Measurements from ENCODE around the gene SPRYD7.
"Not testable (repeated sequence)": the region's sequence is repeated elsewhere in the genome, so short reads cannot be mapped to it uniquely, and the experiment has no call there.

SPRYD7 gene

DNA sequence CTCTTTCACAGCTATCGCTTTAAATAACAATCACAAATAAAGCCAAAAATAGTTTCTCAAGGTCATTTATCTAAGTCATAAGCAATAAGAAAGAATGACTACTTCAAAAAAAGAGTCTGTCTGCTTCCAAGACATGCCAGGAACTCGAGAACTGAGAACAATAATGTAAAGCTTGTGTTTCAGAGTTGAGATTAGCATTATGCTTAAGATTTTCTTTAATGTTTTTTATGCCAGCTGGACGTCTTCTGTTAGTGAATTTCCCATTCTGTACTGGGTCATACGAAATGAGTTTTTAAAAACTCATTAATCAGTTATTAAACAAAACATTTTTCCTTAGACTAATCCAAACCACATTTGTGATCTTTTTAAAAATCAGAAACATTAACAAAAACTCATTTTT, 3.2 kb upstream of the SPRYD7 start:
- Mint-ChIP-seq H3K4me3 (no peak overlapping the region), H3K9me3 (no peaks in the 10 kb centered on the region), H3K36me3 (peaks cover 8% of the 10 kb centered on the region), H3K27ac (no peak overlapping the region), H3K4me1 (peaks cover 19% of the 10 kb centered on the region)
- ATAC-seq (no peak), DNase-seq (ENCODE audit: low spot score in 2 of 2) (no peak)

DNA sequence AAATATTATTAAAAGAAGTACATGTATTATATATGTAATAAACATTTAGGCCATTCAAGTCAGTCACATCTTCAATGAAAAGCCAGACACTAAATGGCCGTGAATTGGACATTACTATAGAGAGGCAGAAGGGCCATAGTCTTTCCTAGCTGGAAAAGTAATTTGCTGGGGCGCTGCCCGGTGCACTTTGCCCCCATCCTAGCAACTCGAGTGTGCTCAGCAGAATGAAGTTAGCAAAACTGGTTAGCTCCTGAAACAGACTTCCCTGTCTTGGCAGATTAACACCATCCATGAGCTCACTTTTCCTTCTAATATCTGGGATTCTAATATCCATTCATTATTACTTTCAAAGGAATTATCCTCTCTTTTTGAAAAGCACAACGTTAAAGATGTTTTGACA, 2.8 kb upstream of the SPRYD7 start:
- no peaks in the 10 kb centered on the region for H3K9me3 Mint-ChIP-seq
- peaks cover 19% of the 10 kb centered on the region for H3K4me1 Mint-ChIP-seq
- H3K4me3 Mint-ChIP-seq, result no peak overlapping the region
- DNase-seq (ENCODE audit: low spot score in 2 of 2) (no peak), ATAC-seq (no peak)
- peaks cover 8% of the 10 kb centered on the region for H3K36me3 Mint-ChIP-seq
- H3K27ac Mint-ChIP-seq, result no peak overlapping the region

DNA sequence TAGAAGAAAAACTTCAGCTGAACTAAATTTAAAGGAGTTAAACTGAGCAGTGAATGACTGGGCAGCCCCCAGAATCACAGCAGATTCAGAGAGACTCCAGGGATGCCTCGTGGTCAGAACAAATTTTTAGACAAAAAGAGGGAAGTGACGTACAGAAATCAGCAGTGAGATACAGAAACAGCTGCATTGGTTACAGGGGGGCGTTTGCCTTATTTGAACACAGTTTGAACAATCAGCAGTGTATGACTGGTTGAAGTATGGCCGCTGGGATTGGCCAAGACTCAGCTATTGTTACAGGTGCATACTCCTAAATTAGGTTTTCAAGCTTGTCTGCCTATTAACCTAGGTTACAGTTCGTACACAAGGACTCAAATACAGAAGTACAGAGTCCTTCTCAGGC, 2.2 kb upstream of the SPRYD7 start:
- peak overlapping the region; percentile 81 for H3K4me3 Mint-ChIP-seq
- no peaks in the 10 kb centered on the region for H3K9me3 Mint-ChIP-seq
- no peak for DNase-seq (ENCODE audit: low spot score in 2 of 2)
- H3K27ac Mint-ChIP-seq, result no peak overlapping the region
- H3K4me1 Mint-ChIP-seq, result peaks cover 19% of the 10 kb centered on the region
- no peak for ATAC-seq
- peaks cover 8% of the 10 kb centered on the region for H3K36me3 Mint-ChIP-seq

DNA sequence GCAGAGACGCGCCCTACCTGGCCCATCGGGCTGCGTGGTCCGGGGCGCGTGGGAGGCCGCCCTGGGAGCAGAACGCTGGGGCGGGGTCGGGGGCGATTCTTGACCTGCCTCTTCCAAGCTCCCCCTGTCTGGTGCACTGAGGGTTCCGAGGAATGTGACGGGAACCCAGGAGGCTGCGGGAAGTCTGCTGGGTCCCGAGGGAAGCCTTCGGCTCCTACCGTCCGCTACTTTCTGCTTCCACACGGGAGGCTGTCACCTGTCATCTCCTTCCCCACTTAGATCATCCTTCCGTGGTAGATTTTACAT, 781 bp upstream of the SPRYD7 start:
- peak overlapping the region; percentile 81 for H3K4me3 Mint-ChIP-seq
- DNase-seq (ENCODE audit: low spot score in 2 of 2), result no peak
- H3K9me3 Mint-ChIP-seq, result no peaks in the 10 kb centered on the region
- peaks cover 19% of the 10 kb centered on the region for H3K4me1 Mint-ChIP-seq
- H3K27ac Mint-ChIP-seq, result peak overlapping the region; percentile 91
- no peak for ATAC-seq
- H3K36me3 Mint-ChIP-seq, result peaks cover 8% of the 10 kb centered on the region

DNA sequence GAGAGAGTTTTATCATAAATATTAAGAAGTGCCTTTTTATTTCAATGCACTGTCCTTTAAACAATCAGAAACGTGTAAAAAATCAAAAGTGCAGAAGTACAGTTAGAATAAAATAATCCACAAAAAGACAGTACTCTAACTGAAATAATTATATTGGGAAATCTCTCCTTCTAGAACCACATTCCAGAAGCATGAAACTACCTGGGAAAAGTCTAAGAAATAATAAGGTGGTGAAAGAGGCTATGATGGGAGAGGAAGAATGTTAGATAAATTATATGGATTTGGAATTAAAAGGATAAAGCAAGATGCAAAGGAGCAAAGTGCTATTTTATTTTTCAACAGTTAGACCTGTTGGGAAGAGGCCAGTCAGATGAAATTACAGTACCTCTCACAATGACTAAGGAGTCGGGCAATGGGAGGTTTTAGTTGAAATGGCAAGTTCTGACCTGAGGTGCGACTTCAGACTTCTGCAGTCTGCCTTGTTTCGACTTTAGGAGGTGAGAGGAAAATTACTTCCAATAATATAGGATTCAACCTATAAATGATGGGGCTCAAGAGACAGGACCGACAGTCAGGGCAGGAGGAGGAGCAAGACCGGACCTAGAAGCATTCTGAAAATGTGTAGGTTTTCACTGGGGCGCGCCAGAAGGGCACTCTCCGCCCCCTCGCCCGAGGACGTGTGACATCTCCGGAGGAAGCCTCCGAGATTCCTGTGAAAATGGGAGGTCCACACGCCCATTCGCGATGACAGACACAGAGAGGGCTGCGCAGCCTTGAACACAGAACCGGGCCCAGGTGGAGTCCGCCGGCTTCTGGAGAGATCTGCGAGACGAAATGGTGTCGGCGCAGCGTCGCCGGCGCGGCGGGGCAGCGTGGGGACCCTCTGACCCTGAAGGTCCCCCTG, 717 bp downstream of the SPRYD7 start:
- no peaks in the 10 kb centered on the region for H3K9me3 Mint-ChIP-seq
- peak; percentile 56 for ATAC-seq
- peaks cover 8% of the 10 kb centered on the region for H3K36me3 Mint-ChIP-seq

DNA sequence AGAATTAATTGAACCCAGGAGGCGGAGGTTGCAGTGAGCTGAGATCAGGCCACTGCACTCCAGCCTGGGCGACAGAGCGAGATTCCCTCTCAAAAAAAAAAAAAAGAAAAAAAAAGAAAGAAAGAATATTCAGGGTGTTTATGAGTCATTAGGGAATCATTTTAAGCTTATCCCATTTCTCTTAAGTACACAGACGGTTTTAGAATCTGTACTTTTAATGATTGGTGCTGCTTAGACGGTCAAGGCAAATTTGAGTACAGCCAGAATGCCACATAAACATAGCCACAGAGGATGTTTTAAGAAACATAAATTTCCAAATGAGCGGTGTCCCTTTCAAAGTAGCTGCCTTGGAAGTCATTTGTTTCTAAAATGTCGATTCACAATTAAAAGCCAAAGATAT, 2.6 kb downstream of the SPRYD7 start:
- peaks cover 9% of the 10 kb centered on the region for H3K36me3 Mint-ChIP-seq
- ATAC-seq (no peak), DNase-seq (ENCODE audit: low spot score in 2 of 2) (no peak)
- H3K4me3 Mint-ChIP-seq, result no peak overlapping the region
- H3K4me1 Mint-ChIP-seq, result peaks cover 19% of the 10 kb centered on the region
- no peaks in the 10 kb centered on the region for H3K9me3 Mint-ChIP-seq
- H3K27ac Mint-ChIP-seq, result no peak overlapping the region

More for the DNA sequence above, 717 bp downstream of the SPRYD7 start:
- H3K4me3 Mint-ChIP-seq, result peak overlapping the region; percentile 81
- H3K4me1 Mint-ChIP-seq, result peaks cover 19% of the 10 kb centered on the region
- peak; percentile 37 to 71 for DNase-seq (ENCODE audit: low spot score in 2 of 2)
- H3K27ac Mint-ChIP-seq, result peak overlapping the region; percentile 91

DNA sequence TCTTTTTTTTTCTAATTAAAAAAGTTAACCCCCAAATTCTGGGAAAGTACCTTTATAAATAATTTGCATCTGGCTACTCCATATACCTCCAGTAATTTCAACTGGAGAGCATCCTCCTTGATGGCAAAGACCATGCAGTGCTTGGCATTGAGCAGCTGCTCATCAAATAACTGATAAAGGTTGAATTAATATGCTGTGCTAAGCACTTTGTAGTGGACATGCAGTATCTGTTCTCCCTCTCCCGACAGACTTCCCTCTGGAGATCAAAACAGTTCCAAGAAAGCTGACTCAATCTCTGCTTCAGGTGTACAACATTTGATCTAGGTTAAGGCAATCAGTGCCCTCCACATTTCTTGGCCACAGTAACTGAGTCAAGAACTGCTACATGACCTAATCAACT, 3.3 kb downstream of the SPRYD7 start:
- no peak for ATAC-seq
- peaks cover 16% of the 10 kb centered on the region for H3K36me3 Mint-ChIP-seq
- H3K9me3 Mint-ChIP-seq, result no peaks in the 10 kb centered on the region
- no peak overlapping the region for H3K27ac Mint-ChIP-seq
- H3K4me3 Mint-ChIP-seq, result no peak overlapping the region
- H3K4me1 Mint-ChIP-seq, result peaks cover 19% of the 10 kb centered on the region
- no peak for DNase-seq (ENCODE audit: low spot score in 2 of 2)

DNA sequence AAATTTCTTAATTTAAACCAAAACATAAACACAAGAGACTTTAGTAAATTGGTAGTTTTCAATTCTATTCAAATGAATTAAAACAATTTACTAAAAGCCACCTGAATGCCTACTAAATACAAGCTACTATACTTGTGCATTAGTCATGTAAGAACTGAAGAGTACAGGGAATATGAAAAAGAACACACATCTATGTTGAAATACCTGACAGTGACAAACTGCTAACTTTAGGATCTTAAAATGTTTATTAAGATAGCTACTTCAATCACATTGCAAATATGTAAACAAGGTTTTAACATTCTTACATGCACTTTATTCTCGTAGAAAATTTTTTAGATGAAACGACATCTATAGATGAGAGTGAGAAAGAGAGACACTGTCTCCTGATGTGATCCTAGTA, 4.1 kb downstream of the SPRYD7 start:
- H3K4me3 Mint-ChIP-seq, result no peak overlapping the region
- ATAC-seq, result no peak
- H3K36me3 Mint-ChIP-seq, result peaks cover 24% of the 10 kb centered on the region
- peaks cover 19% of the 10 kb centered on the region for H3K4me1 Mint-ChIP-seq
- no peak for DNase-seq (ENCODE audit: low spot score in 2 of 2)
- H3K9me3 Mint-ChIP-seq, result no peaks in the 10 kb centered on the region
- no peak overlapping the region for H3K27ac Mint-ChIP-seq

DNA sequence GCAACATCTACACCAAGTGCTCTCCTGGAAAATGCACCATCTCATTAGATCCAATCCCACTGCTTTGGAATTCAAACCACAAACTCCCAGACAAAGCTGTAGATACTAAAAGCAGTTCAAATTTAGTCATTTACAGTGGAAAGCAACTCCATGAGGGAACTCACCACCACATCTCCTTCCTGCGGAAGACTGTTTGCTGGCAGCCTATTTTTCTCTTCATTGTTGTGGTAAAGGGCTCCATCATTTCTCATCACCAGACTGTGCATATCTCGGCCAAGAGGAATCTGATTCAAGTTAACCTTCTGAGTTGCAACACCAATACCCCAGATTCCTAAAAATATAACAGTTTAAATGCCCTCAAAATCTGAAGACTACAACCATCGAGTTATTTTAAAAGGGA, 8.4 kb downstream of the SPRYD7 start:
- DNase-seq (ENCODE audit: low spot score in 2 of 2) (no peak), ATAC-seq (no peak)
- H3K4me3 Mint-ChIP-seq, result no peak overlapping the region
- peaks cover 52% of the 10 kb centered on the region for H3K36me3 Mint-ChIP-seq
- H3K27ac Mint-ChIP-seq, result no peak overlapping the region
- H3K4me1 Mint-ChIP-seq, result no peaks in the 10 kb centered on the region
- H3K9me3 Mint-ChIP-seq, result no peaks in the 10 kb centered on the region

DNA sequence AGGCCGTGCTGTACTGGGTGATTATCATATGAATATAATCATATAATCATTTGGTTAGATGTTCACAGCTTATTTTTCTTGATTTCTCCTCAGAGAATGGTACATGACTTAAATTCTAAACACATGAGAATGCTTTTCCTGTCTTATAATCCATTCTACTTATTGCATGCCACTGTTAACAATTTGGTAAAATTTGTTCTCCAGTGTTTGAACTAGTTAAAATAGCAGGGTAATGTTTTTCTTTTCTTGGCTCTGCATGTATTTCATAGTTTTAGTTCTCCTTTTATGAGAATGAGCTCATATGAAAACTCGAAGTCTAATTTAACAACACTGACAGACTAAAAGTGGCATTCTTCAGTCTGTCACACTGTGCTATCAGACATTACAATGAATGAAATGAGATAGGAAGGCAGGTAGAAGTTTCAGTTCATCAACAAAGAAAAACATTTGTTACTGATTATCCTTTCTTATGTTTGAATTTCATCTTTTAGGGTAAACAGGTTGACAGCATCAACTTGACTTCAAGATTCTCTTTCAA, 10.2 kb downstream of the SPRYD7 start:
- H3K27ac Mint-ChIP-seq, result no peak overlapping the region
- H3K36me3 Mint-ChIP-seq, result peaks cover 62% of the 10 kb centered on the region
- H3K9me3 Mint-ChIP-seq, result peaks cover 2% of the 10 kb centered on the region
- no peak overlapping the region for H3K4me3 Mint-ChIP-seq
- DNase-seq (ENCODE audit: low spot score in 2 of 2) (no peak), ATAC-seq (no peak)
- H3K4me1 Mint-ChIP-seq, result no peaks in the 10 kb centered on the region

DNA sequence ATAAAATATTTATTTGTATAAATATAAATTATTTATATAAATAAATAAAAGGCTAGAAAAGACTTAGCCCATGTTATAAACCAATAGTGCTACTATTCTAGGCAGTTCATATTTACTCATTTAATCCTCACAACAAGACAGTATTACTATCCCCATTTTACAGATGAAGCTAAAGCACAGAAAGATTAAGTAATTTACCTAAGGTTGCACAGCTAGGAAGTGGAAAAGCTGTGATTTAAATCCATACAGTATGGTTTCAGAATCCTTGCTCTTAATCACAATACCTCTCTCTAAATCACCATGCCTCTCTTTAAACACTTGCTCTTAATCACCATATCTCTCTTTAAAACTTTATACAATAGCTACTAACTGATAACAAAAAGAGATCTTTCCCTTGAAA, 13.8 kb downstream of the SPRYD7 start:
- ATAC-seq, result no peak
- H3K36me3 Mint-ChIP-seq, result peaks cover 82% of the 10 kb centered on the region

DNA sequence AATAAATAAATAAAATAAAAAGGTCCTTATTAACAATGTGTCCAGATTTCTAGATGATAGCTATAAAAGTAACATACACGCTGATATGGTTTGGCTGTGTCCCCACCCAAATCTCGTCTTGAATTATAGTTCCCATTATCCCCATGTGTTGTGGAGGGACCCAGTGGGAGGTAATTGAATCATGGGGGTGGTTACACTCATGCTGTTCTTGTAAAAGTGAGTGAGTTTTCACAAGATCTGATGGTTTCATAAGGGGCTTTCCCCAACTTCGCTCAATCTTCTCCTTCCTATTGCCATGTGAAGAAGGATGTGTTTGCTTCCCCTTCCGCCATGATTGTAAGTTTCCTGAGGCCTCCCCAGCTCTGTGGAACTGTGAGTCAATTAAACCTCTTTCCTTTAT, 15.2 kb downstream of the SPRYD7 start:
- DNase-seq (ENCODE audit: low spot score in 2 of 2); H3K9me3 Mint-ChIP-seq; H3K4me3 Mint-ChIP-seq; ATAC-seq; H3K4me1 Mint-ChIP-seq; H3K27ac Mint-ChIP-seq: not testable (repeated sequence)
- H3K36me3 Mint-ChIP-seq, result peaks cover 83% of the 10 kb centered on the region

More for the DNA sequence above, 13.8 kb downstream of the SPRYD7 start:
- Mint-ChIP-seq H3K4me1 (no peaks in the 10 kb centered on the region), H3K4me3 (no peak overlapping the region), H3K9me3 (peaks cover 2% of the 10 kb centered on the region), H3K27ac (no peak overlapping the region)
- DNase-seq (ENCODE audit: low spot score in 2 of 2), result no peak

DNA sequence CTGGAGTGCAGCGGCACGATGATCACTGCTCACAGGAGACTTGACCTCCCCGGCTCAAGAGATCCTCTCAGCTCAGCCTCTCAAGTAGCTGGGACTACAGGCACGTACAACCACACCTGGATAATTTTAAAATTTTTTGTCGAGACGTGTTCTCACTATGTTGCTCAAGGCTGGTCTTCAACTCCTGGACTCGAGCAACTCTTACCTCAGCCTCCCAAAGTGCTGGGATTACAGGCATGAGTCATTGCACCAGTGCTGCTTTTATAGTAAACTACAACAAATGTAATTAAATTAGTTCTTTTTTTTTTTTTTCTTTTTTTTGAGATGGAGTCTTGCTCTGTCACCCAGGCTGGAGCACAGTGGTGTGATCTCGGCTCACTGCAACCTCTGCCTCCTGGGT, 18.0 kb downstream of the SPRYD7 start:
- H3K4me1 Mint-ChIP-seq, H3K27ac Mint-ChIP-seq, H3K4me3 Mint-ChIP-seq, ATAC-seq, H3K9me3 Mint-ChIP-seq: not testable (repeated sequence)
- DNase-seq (ENCODE audit: low spot score in 2 of 2), result peak in 1 of 2 donors; percentile 3
- H3K36me3 Mint-ChIP-seq, result peaks cover 74% of the 10 kb centered on the region

DNA sequence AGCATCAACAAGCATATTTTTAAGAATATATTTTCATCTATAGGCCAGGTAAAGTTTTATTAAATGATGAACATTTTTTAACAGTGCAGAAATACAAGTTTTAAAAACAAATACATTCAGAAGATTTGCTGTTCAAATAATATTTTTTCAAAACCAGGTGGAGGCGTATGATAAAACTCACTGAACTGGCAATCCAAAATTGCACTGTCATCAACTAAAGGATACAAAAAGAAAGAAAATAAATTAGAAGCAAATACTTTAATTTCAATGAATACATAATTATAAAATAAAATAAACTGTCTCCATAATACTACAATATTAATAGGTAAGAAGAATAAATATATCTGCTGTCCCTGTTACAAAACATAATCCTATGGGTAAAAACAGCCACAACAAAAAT, 21.2 kb downstream of the SPRYD7 start:
- Mint-ChIP-seq H3K27ac (no peak overlapping the region), H3K9me3 (no peaks in the 10 kb centered on the region), H3K4me3 (no peak overlapping the region), H3K36me3 (peaks cover 57% of the 10 kb centered on the region), H3K4me1 (no peaks in the 10 kb centered on the region)
- DNase-seq (ENCODE audit: low spot score in 2 of 2), result no peak
- no peak for ATAC-seq

DNA sequence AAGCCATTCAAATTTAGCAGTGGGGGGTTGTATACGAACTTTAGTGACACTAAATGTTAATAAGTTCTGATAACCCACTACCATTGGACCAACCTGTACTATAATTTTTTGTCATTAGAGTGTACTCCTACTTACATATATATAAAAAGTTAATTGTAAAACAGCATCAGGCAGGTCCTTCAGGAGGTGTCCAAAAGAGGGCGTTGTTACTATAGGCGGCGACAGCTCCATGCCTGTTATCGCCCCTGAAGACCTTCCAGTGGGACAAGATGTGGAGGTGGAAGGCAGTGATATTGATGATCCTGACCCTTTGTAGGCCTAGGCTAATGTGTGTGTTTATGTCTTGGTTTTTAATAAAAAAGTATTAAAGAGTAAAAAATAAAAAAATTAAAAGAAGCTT, 27.5 kb downstream of the SPRYD7 start:
- ATAC-seq, result no peak
- Mint-ChIP-seq H3K36me3 (peaks cover 6% of the 10 kb centered on the region), H3K27ac (no peak overlapping the region), H3K4me1 (no peaks in the 10 kb centered on the region), H3K9me3 (no peaks in the 10 kb centered on the region), H3K4me3 (no peak overlapping the region)
- DNase-seq (ENCODE audit: low spot score in 2 of 2), result peak in 1 of 2 donors; percentile 18

DNA sequence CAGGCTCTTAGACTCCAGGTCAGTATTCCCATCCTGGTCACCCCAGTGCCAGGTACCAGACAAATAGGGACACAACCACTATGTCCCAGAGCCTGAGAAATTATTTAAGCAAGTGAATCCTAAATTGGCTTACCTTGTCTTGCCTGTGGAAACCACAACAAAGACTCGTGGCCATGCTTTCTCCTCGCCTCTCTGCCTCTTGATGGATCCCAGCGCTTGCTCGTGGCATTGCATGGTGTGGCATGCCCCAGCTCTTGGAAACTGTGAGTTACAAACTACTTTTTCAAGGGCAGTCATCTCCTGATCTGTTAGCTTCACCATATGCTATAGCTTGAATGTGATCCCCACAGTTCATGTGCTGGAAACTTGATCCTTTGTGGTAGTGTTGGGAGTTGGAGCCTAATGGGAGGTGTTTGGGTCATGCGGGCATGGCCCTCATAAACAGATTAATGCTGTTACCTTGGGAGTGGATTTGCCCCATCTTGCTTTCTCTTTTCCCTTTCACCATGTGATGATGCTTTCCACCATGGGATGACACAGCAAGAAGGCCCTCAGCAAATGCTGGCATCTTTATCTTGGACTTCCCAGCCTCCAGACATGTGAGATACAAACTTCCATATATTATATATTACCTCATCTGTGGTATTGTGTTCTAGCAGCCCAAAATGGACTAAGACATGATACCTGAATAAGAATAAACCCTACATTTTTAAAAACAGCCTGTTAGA, 31.2 kb downstream of the SPRYD7 start:
- H3K4me1 Mint-ChIP-seq, result no peaks in the 10 kb centered on the region
- ATAC-seq (no peak), DNase-seq (ENCODE audit: low spot score in 2 of 2) (no peak)
- no peaks in the 10 kb centered on the region for H3K36me3 Mint-ChIP-seq
- H3K4me3 Mint-ChIP-seq, result no peak overlapping the region
- no peaks in the 10 kb centered on the region for H3K9me3 Mint-ChIP-seq
- H3K27ac Mint-ChIP-seq, result no peak overlapping the region

All from stimulated activated effector memory CD8-positive, alpha-beta T cell treated with anti-CD3 and anti-CD28 coated beads, Interleukin-12 subunit alpha, Interleukin-12 subunit beta, amount 100 ng/mL, for 72 hours (primary cell).